Measurements from ENCODE around the gene COPG2. TPM values are rescaled to one million over a fixed set of nuclear protein-coding genes. Genes with fewer than 3 reads are reported as not detected.

The COPG2 gene
- total RNA-seq, 4 donors from 2014 or later, result 22.4 to 25.7 (median 24.7) TPM

DNA sequence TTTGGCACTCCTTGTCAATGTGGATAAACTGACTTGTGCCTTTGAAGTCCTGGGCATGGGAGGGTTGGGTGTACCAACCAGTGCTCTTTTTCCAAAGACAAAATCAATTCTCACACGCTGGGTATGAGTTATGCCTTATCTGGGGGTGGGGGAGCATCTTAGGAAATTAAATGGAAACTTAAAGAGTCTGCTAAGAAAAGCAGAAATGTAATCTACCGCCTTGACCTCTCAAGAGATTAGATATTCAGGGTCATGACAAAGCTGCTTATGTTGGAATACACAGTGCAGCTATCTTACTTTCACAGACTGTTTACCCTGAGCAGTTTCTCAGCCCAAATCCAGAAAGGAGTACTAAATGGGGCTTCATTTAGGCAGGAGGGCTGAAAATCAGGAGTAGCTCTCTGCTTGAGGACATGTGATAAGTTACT is 174.1 kb downstream of the COPG2 start:
- no peak for DNase-seq
- no peak overlapping the region for H3K4me3 ChIP-seq (replicated peaks in 1 of 3)
- no peaks in the 10 kb centered on the region for H3K27me3 ChIP-seq
- 74 to 84% methylated on average over 2 of the region's 2 CpGs for WGBS, 2 donors
- TF ChIP-seq, protein P1, sequence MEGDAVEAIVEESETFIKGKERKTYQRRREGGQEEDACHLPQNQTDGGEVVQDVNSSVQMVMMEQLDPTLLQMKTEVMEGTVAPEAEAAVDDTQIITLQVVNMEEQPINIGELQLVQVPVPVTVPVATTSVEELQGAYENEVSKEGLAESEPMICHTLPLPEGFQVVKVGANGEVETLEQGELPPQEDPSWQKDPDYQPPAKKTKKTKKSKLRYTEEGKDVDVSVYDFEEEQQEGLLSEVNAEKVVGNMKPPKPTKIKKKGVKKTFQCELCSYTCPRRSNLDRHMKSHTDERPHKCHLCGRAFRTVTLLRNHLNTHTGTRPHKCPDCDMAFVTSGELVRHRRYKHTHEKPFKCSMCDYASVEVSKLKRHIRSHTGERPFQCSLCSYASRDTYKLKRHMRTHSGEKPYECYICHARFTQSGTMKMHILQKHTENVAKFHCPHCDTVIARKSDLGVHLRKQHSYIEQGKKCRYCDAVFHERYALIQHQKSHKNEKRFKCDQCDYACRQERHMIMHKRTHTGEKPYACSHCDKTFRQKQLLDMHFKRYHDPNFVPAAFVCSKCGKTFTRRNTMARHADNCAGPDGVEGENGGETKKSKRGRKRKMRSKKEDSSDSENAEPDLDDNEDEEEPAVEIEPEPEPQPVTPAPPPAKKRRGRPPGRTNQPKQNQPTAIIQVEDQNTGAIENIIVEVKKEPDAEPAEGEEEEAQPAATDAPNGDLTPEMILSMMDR (IDR thresholded peaks at IDR 0.05), result no peak
- no peak for TF ChIP-seq POLR2A (IDR thresholded peaks at IDR 0.05)
- intact Hi-C loops (cut with DNase I), result loop anchor here (10.0 kb wide), 1 partner anchor 430 kb away; no protein-coding TSS in a partner anchor
- H3K9me3 ChIP-seq, result no peaks in the 10 kb centered on the region
- peaks cover 0 to 3% of the 10 kb centered on the region in 2 donors for H3K36me3 ChIP-seq
- H3K4me1 ChIP-seq, result no peaks in the 10 kb centered on the region
- H3K27ac ChIP-seq, result no peak overlapping the region

GRCh38 chr7:130493275-130493873 is 175.2 kb downstream of the COPG2 start:
- no peak for DNase-seq
- TF ChIP-seq POLR2A (IDR thresholded peaks at IDR 0.05), result no peak
- TF ChIP-seq, protein P1 (IDR thresholded peaks at IDR 0.05), result no peak
- intact Hi-C loops (cut with DNase I), result loop anchor here (10.0 kb wide), 1 partner anchor 429 kb away; no protein-coding TSS in a partner anchor
- WGBS, 2 donors, result 64 to 74% methylated on average over 13 of the region's 13 CpGs
- Histone ChIP-seq H3K36me3 (peaks cover 0 to 3% of the 10 kb centered on the region in 2 donors), H3K27ac (no peak overlapping the region), H3K9me3 (no peaks in the 10 kb centered on the region), H3K27me3 (no peaks in the 10 kb centered on the region), H3K4me3 (replicated peaks in 1 of 3) (no peak overlapping the region), H3K4me1 (no peaks in the 10 kb centered on the region)

DNA sequence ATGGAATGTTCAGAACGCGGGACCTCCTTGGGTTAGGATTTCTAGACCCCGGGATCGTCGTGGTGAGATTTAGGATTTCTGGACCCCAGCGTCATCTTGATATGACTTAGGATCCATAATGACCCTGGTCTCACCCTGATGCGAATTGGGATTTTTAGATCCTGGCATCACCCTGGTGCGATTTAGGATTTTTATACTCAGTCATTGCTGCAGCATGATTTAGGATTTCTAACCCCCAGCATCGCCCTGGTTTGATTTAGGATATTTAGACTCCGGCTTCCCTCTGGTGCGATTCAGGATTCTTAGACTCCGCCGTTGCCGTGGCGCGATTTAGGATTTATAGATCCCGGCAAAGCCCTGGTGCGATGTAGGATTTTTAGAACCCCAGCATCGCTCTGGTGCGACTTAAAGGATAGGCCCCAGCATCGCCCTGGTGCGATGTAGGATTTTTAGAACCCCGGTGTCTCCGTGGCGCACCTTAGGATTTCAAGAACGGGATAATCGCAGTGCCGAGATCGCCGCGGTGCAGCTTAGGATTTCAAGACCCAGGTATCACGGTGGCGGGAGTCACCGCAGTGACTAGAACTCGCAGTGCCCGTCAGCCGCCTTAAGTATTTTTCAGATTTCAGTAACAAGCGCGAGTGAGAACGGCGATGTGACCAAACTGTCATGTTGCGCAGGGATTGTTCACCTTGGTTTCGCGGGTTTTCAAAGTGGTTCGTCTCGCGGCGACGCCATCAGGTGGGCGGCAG is 175.8 kb downstream of the COPG2 start:
- intact Hi-C loops (cut with DNase I), result loop anchor here (10.0 kb wide), 1 partner anchor 428 kb away; no protein-coding TSS in a partner anchor
- DNase-seq, result no peak
- H3K4me3 ChIP-seq (replicated peaks in 1 of 3), result peak overlapping the region in 1 of 3 donors; percentile 23

GRCh38 chr7:130491841-130492522 is 176.6 kb downstream of the COPG2 start, which contains the start of gene MEST:
TSS of gene MEST (plus strand) at chr7:130492085. CDS start at chr7:130492314, 229 bp downstream.
- H3K4me1 ChIP-seq, result no peaks in the 10 kb centered on the region
- no peaks in the 10 kb centered on the region for H3K36me3 ChIP-seq
- peak within 1 kb of the TSS in 1 of 3 donors; percentile 23 for H3K4me3 ChIP-seq (replicated peaks in 1 of 3)
- H3K27ac ChIP-seq, result no peak within 1 kb of the TSS
- H3K27me3 ChIP-seq, result no peaks in the 10 kb centered on the region
- TF ChIP-seq, protein P1 (IDR thresholded peaks at IDR 0.05), result no peak
- no peak for TF ChIP-seq POLR2A (IDR thresholded peaks at IDR 0.05)
- 68 to 81% methylated on average over 7 to 52 of the region's 71 CpGs for WGBS, 2 donors
- DNase-seq, result peak; percentile 17 to 23
- intact Hi-C loops (cut with DNase I), result loop anchor here (10.0 kb wide), 1 partner anchor 427 kb away; no protein-coding TSS in a partner anchor
- H3K9me3 ChIP-seq, result no peaks in the 10 kb centered on the region

More for the DNA sequence above, 175.8 kb downstream of the COPG2 start:
- H3K27me3 ChIP-seq, result no peaks in the 10 kb centered on the region
- 67 to 70% methylated on average over 48 to 50 of the region's 50 CpGs for WGBS, 2 donors
- H3K9me3 ChIP-seq, result no peaks in the 10 kb centered on the region
- TF ChIP-seq, protein P1 (IDR thresholded peaks at IDR 0.05), result no peak
- no peak for TF ChIP-seq POLR2A (IDR thresholded peaks at IDR 0.05)
- no peak overlapping the region for H3K27ac ChIP-seq
- H3K36me3 ChIP-seq, result no peaks in the 10 kb centered on the region
- no peaks in the 10 kb centered on the region for H3K4me1 ChIP-seq

Data from thyroid gland (tissue), 4 donors.